ENCODE data around the gene PLAGL2.

GRCh38 chr20:32153156-32153665 is 54.3 kb downstream of the PLAGL2 start:
- TF ChIP-seq CTCF (conservative IDR thresholded peaks at IDR 0.05; ENCODE audit: low read depth, low read length) (no peak), EZH2 (IDR thresholded peaks at IDR 0.05; ENCODE audit: borderline replicate concordance, low read depth, low read length, poor library complexity, severe bottlenecking) (no peak)

Measured in A673 (cell line).